H54 (cell line): ENCODE results near the gene DVL1.

Source experiments
- DNase-seq: peaks from one replicate; pipeline ENCODE4 v3.0.0; 2011; ENCODE audit warnings: low spot score, mixed read lengths; ENCODE audit not compliant: insufficient read length
- FAIRE-seq: peaks from 3 replicates; lab custom pipeline; 2011; peaks lifted over from hg19 to GRCh38; lab: Jason Lieb, UNC
- POLR2A ChIP-seq: IDR thresholded peaks from 2 replicates; pipeline ENCODE4 v1.6.1; 2011; ENCODE audit warnings: low read depth, mild to moderate bottlenecking, low read length

The DVL1 gene

DNA sequence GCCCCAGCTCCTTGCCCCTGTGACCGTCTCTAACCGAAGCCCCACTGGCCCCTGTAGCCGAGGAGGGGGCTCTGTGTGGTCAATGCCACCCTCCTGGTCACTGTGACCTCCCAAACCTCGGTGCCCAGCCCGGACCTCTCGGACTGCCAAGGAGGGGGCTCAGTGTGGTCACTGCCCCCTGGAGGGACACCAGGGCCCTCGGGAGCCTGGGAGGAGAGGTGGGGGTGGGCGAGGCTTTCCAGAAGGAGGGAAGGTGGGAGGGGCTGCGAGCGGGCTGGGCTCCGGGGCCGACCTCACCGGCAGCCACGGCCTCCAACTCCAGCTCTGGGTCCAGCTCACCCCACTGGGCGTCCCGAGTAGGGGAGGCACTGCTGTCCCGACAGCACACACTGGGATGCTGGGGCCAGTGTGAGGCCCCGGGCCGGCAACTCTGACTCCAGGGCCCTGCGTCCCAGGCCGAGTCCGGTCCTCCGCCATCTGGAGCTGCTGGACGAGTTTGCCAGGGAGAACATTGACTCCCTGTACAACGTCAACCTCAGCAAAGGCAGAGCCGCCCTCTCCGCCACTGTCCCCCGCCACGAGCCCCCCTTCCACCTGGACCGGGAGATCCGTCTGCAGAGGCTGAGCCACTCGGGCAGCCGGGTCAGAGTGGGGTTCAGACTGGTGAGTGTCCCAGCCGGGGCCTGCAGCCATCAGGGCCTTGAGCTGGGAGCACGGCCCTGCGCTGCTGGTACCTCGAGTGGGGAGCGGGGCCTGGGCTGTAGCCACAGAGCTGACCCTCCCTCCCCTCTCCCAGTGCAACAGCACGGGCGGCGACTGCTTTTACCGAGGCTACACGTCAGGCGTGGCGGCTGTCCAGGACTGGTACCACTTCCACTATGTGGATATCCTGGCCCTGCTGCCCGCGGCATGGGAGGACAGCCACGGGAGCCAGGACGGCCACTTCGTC, 62.6 kb downstream of the DVL1 start:
- DNase-seq, result no peak
- TF ChIP-seq POLR2A, result no peak
- no peak for FAIRE-seq

DNA sequence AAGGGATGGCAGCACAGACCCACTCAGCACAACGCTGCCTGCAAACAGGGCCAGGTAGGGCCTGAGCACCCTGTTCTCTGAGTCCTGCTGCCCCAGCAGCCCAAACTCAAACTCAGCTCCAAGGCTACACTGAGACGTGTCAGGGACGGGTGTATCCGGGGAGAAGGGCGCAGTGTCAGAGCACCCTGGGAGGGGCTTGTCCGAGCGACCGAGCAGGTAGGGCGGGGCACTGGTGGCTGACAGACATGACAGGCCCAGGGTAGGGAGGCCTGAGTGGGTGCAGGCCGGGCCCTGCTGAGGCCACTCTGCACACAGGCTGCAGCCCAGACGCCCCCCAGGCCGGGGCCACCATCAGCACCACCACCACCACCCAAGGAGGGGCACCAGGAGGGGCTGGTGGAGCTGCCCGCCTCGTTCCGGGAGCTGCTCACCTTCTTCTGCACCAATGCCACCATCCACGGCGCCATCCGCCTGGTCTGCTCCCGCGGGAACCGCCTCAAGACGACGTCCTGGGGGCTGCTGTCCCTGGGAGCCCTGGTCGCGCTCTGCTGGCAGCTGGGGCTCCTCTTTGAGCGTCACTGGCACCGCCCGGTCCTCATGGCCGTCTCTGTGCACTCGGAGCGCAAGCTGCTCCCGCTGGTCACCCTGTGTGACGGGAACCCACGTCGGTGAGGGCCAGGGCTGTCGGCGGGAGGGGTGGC, 63.5 kb downstream of the DVL1 start:
- DNase-seq, result no peak
- TF ChIP-seq POLR2A, result no peak
- no peak for FAIRE-seq
